ENCODE results near the gene LDLRAD1. TPM values are rescaled to one million over a fixed set of nuclear protein-coding genes. Genes with fewer than 3 reads are reported as not detected.
A peak's percentile ranks its signal among the peaks of the same experiment; 100 is the strongest.
"Not testable (repeated sequence)": the region's sequence is repeated elsewhere in the genome, so short reads cannot be mapped to it uniquely, and the experiment has no call there.

LDLRAD1 gene
- total RNA-seq, 1 donor from 2014 or later, result not detected

DNA sequence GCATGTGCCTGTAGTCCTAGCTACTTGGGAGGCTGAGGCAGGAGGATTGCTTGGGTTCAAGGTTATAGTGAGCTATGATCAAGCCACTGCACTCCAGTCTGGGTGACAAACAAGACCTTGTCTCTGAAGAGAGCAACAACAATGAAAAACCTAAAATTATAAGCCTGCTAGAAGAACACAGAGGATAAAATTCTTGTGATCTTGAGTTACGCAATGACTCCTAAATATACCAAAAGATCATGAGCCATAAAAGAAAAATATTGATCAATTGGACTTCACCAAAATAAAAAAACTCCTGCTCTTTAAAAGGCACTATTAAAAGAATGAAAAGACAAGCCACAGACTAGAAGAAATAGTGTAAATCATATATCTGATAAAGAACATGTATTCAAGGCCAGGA is 22.3 kb downstream of the LDLRAD1 start:
- no peaks in the 10 kb centered on the region for H3K4me1 Mint-ChIP-seq (ENCODE audit: unreplicated experiment)
- no peak overlapping the region for H3K27ac Mint-ChIP-seq (ENCODE audit: unreplicated experiment)
- no peak overlapping the region for H3K4me3 Mint-ChIP-seq (ENCODE audit: unreplicated experiment)
- no peaks in the 10 kb centered on the region for H3K36me3 Mint-ChIP-seq (ENCODE audit: unreplicated experiment)
- no peak for TF ChIP-seq CTCF (IDR thresholded peaks at IDR 0.05)
- H3K9me3 Mint-ChIP-seq (ENCODE audit: unreplicated experiment), result no peaks in the 10 kb centered on the region
- no peak for DNase-seq (ENCODE audit: extremely low spot score, unreplicated experiment)
- H3K27me3 Mint-ChIP-seq (ENCODE audit: unreplicated experiment), result peaks cover 14% of the 10 kb centered on the region

GRCh38 chr1:53994516-53994915 is 23.5 kb downstream of the LDLRAD1 start:
- H3K4me3 Mint-ChIP-seq (ENCODE audit: unreplicated experiment); H3K27ac Mint-ChIP-seq (ENCODE audit: unreplicated experiment); H3K9me3 Mint-ChIP-seq (ENCODE audit: unreplicated experiment); DNase-seq (ENCODE audit: extremely low spot score, unreplicated experiment); H3K36me3 Mint-ChIP-seq (ENCODE audit: unreplicated experiment); H3K4me1 Mint-ChIP-seq (ENCODE audit: unreplicated experiment); H3K27me3 Mint-ChIP-seq (ENCODE audit: unreplicated experiment): not testable (repeated sequence)

DNA sequence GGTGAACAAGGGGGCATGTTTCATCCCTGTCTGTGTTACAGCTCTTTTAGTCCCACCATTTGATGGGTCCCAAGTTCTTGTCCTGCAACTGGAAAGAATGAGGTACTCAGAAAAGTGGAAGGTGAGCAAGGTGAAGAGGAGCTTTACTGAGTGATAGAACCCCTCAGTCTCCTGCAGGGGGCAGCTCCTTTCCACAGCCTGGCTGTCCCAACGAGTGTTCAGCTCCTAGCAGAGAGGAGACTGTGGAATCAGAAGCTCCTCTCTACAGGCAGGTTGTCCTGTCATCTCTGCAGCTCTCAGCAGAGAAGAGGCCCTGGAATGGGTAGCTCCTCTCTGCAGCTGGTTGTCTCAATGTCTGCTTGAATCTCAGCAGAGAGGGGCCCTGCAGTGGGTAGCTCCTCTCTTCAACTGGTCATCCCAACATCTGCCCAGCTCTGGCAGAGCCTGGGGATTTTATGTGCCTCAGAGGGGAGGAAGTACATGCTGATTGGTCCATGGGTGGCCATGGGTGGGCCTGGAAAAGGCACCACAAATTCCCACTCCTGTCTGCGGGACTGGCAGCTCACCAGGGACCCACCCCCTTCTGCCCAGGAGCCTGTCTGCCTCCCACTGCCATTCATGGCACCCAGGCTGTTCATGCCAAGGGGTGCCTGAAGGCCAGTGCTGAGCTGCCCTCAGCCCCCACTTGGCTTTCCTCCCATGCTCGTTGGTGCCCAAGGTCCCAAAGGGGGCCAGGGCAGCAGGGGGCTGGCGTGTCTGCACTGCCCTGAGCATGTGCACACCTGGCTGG is 25.7 kb downstream of the LDLRAD1 start:
- Mint-ChIP-seq H3K36me3 (ENCODE audit: unreplicated experiment) (no peaks in the 10 kb centered on the region), H3K9me3 (ENCODE audit: unreplicated experiment) (no peaks in the 10 kb centered on the region), H3K27ac (ENCODE audit: unreplicated experiment) (no peak overlapping the region), H3K4me1 (ENCODE audit: unreplicated experiment) (no peaks in the 10 kb centered on the region), H3K27me3 (ENCODE audit: unreplicated experiment) (peaks cover 16% of the 10 kb centered on the region), H3K4me3 (ENCODE audit: unreplicated experiment) (no peak overlapping the region)
- peak; percentile 42 for TF ChIP-seq CTCF (IDR thresholded peaks at IDR 0.05)
- DNase-seq (ENCODE audit: extremely low spot score, unreplicated experiment), result no peak

DNA sequence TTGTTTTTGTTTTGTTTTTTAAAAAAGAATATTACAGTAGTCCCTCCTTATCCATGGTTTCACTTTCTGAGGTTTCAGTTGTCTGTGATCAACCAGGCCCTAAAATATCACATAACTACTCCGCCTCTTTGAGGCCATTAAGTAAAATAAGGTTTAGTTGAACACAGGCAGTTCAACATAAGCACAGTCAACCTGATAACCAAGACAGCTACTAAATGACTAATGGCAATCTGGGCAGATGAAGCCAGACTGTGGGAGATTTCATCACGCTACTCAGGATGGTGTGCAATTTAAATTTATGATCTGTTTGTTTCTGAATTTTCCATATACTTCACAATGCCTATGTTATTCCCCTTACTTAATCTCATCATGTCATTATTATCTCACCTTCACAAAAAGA is 30.1 kb downstream of the LDLRAD1 start:
- TF ChIP-seq CTCF (IDR thresholded peaks at IDR 0.05), result no peak
- DNase-seq (ENCODE audit: extremely low spot score, unreplicated experiment), result no peak
- Mint-ChIP-seq H3K36me3 (ENCODE audit: unreplicated experiment) (no peaks in the 10 kb centered on the region), H3K27ac (ENCODE audit: unreplicated experiment) (no peak overlapping the region), H3K27me3 (ENCODE audit: unreplicated experiment) (peaks cover 8% of the 10 kb centered on the region), H3K4me1 (ENCODE audit: unreplicated experiment) (peaks cover 4% of the 10 kb centered on the region), H3K9me3 (ENCODE audit: unreplicated experiment) (no peaks in the 10 kb centered on the region), H3K4me3 (ENCODE audit: unreplicated experiment) (no peak overlapping the region)

- Mint-ChIP-seq H3K27ac (ENCODE audit: unreplicated experiment) (no peak overlapping the region), H3K4me3 (ENCODE audit: unreplicated experiment) (no peak overlapping the region), H3K9me3 (ENCODE audit: unreplicated experiment) (no peaks in the 10 kb centered on the region), H3K36me3 (ENCODE audit: unreplicated experiment) (no peaks in the 10 kb centered on the region), H3K27me3 (ENCODE audit: unreplicated experiment) (peaks cover 8% of the 10 kb centered on the region), H3K4me1 (ENCODE audit: unreplicated experiment) (peaks cover 14% of the 10 kb centered on the region)
- DNase-seq (ENCODE audit: extremely low spot score, unreplicated experiment), result no peak
- no peak for TF ChIP-seq CTCF (IDR thresholded peaks at IDR 0.05)
Measured at GRCh38 chr1:53986458-53986857, 31.5 kb downstream of the LDLRAD1 start.
